SK-N-SH (cell line): ENCODE data around the gene FTO. TPM values are rescaled to one million over a fixed set of nuclear protein-coding genes. Genes with fewer than 3 reads are reported as not detected.

Experiments
- CTCF ChIA-PET: fragments of 300-600, 350-600 bp; formaldehyde crosslinking; extraction: SDS; loops from one replicate; lab custom pipeline; 2021; lab: Yijun Ruan, JAX
- POLR2A ChIA-PET: fragments of 350-600 bp; sonication (Branson Sonifier 250); formaldehyde crosslinking; extraction: SDS; loops from one replicate; lab custom pipeline; 2020; ENCODE audit warnings: antibody characterized with exemption, inconsistent platforms; lab: Yijun Ruan, JAX
- DNase-seq: peaks from one replicate; pipeline ENCODE4 v3.0.0; 2012
- H2AFZ ChIP-seq: fragments of 200-600 bp; sonication (generic); 2 replicates; pipeline ENCODE4 v1.8.1; 2016; ENCODE audit warnings: antibody characterized with exemption, mild to moderate bottlenecking, low read depth
- H3F3A ChIP-seq: fragments of 200-600 bp; sonication (generic); replicated peaks from 2 replicates; pipeline ENCODE3; 2016; ENCODE audit warnings: antibody characterized with exemption, mild to moderate bottlenecking; ENCODE audit not compliant: insufficient read depth
- H3K27ac ChIP-seq, 2 experiments: fragments of 200-500 bp in 1 of 2; fragments of 200-600 bp in 1 of 2; sonication (Bioruptor generic) in 1 of 2; sonication (generic), shearing (Covaris generic) in 1 of 2; 2 replicates each; pipeline versions ENCODE4 v1.5.1 to v1.6.1; 2014 to 2016; ENCODE audit warnings: low read depth in 2 of 2, inconsistent platforms in 1 of 2, low read length in 1 of 2, mild to moderate bottlenecking in 1 of 2, mixed read lengths in 1 of 2
- H3K27me3 ChIP-seq: fragments of 200-600 bp; sonication (generic), shearing (Covaris generic); 2 replicates; pipeline ENCODE4 v1.6.1; 2016; ENCODE audit warnings: mixed run types; ENCODE audit not compliant: insufficient read depth
- H3K36me3 ChIP-seq, 2 experiments: fragments of 200-500 bp in 1 of 2; fragments of 200-600 bp in 1 of 2; sonication (Bioruptor generic) in 1 of 2; sonication (generic) in 1 of 2; replicated peaks in 1 of 2; 2 replicates each; pipeline versions ENCODE3 to v1.5.1; 2014 to 2016; ENCODE audit warnings: low read length in 1 of 2, mild to moderate bottlenecking in 1 of 2; ENCODE audit not compliant: insufficient read depth in 2 of 2, control insufficient read depth in 1 of 2
- H3K4me1 ChIP-seq, 2 experiments: fragments of 200-500 bp in 1 of 2; fragments of 200-600 bp in 1 of 2; sonication (Bioruptor generic) in 1 of 2; sonication (generic), shearing (Covaris generic) in 1 of 2; 2 replicates each; pipeline versions ENCODE4 v1.5.1 to v1.6.1; 2014 to 2016; ENCODE audit warnings: low read depth in 1 of 2, low read length in 1 of 2, mixed run types in 1 of 2; ENCODE audit not compliant: insufficient read depth in 2 of 2, control insufficient read depth in 1 of 2
- H3K4me2 ChIP-seq: fragments of 200-600 bp; sonication (generic), shearing (Covaris generic); 2 replicates; pipeline ENCODE4 v1.6.1; 2017; ENCODE audit warnings: mixed run types
- H3K4me3 ChIP-seq, 2 experiments: fragments of 200-500 bp in 1 of 2; fragments of 200-600 bp in 1 of 2; sonication (Bioruptor generic) in 1 of 2; sonication (generic), shearing (Covaris generic) in 1 of 2; 2 replicates each; pipeline versions ENCODE4 v1.5.1 to v1.8.1; 2014 to 2016; ENCODE audit warnings: low read depth in 2 of 2, inconsistent platforms in 1 of 2, low read length in 1 of 2, mild to moderate bottlenecking in 1 of 2, mixed read lengths in 1 of 2, moderate library complexity in 1 of 2
- H3K79me2 ChIP-seq: fragments of 200-600 bp; sonication (generic); 2 replicates; pipeline ENCODE4 v1.8.1; 2017; ENCODE audit warnings: mild to moderate bottlenecking; ENCODE audit not compliant: insufficient read depth
- H3K9ac ChIP-seq: fragments of 200-600 bp; sonication (generic); 2 replicates; pipeline ENCODE4 v1.6.1; 2017; ENCODE audit warnings: mixed run types
- H3K9me2 ChIP-seq: fragments of 200-600 bp; sonication (generic); 2 replicates; pipeline ENCODE4 v1.6.1; 2017; ENCODE audit warnings: mixed run types
- H3K9me3 ChIP-seq: fragments of 200-600 bp; sonication (generic); 2 replicates; pipeline ENCODE4 v1.6.1; 2017; ENCODE audit warnings: mixed run types, mild to moderate bottlenecking, moderate library complexity
- H4K20me1 ChIP-seq: fragments of 200-600 bp; sonication (generic); 2 replicates; pipeline ENCODE4 v1.6.1; 2017; ENCODE audit warnings: mild to moderate bottlenecking, mixed run types; ENCODE audit not compliant: insufficient read depth
- CHD2 ChIP-seq: fragments of 150-350 bp; IDR thresholded peaks from 2 replicates; pipeline ENCODE4 v1.6.1; 2018; ENCODE audit warnings: low read length; ENCODE audit not compliant: partially characterized antibody
- CTCF ChIP-seq: fragments of 200-600 bp; sonication (generic); IDR thresholded peaks from 2 replicates; pipeline ENCODE4 v1.6.1; 2017; ENCODE audit warnings: antibody characterized with exemption, mild to moderate bottlenecking, moderate library complexity
- EP300 ChIP-seq, 2 experiments: IDR thresholded peaks; 2 replicates each; pipeline versions ENCODE4 v1.4.0 to v1.6.1; 2012; ENCODE audit warnings: borderline replicate concordance in 1 of 2, low read depth in 1 of 2, low read length in 1 of 2
- FOXJ3 ChIP-seq: sonication (generic); formaldehyde crosslinking; IDR thresholded peaks from 2 replicates; pipeline ENCODE4 v1.5.1; 2020; ENCODE audit warnings: mild to moderate bottlenecking, missing genetic modification reagents
- GATA2 ChIP-seq: sonication (generic); formaldehyde crosslinking; IDR thresholded peaks from 2 replicates; pipeline ENCODE4 v1.5.0; 2020; ENCODE audit warnings: mild to moderate bottlenecking, missing genetic modification reagents
- JUND ChIP-seq: IDR thresholded peaks from 2 replicates; pipeline ENCODE4 v1.4.0; 2012
- MXI1 ChIP-seq: IDR thresholded peaks from 2 replicates; pipeline ENCODE4 v1.6.1; 2012; ENCODE audit warnings: mild to moderate bottlenecking, low read depth, low read length, improper control_type of control experiment
- PBX3 ChIP-seq: IDR thresholded peaks from 2 replicates; pipeline ENCODE4; 2012
- POLR2AphosphoS5 ChIP-seq: IDR thresholded peaks from 2 replicates; pipeline ENCODE4 v1.6.1; 2012; ENCODE audit warnings: low read depth, low read length
- TEAD4 ChIP-seq: IDR thresholded peaks from 2 replicates; pipeline ENCODE4 v1.4.0; 2012; ENCODE audit warnings: mild to moderate bottlenecking, borderline replicate concordance; ENCODE audit not compliant: insufficient read depth
- USF2 ChIP-seq: fragments of 150-350 bp; IDR thresholded peaks from 2 replicates; pipeline ENCODE4 v1.6.1; 2017; ENCODE audit warnings: antibody characterized with exemption, low read length, low read depth, borderline replicate concordance
- YY1 ChIP-seq: IDR thresholded peaks from 2 replicates; pipeline ENCODE4 v1.4.0; 2012; ENCODE audit warnings: low read depth, mild to moderate bottlenecking
- WGBS: methylation state at CpG from one replicate; pipeline ENCODE4 v1.1.6; 2017; ENCODE audit warnings: low lambda C conversion rate; 5-methylcytosine and 5-hydroxymethylcytosine counted together
- polyA plus RNA-seq, 3 experiments: library from polyadenylated mRNA; depleted of rRNA; stranded (reverse); fragments of >200 nt; gene quantifications; 2 replicates each; pipeline ENCODE4 v1.2.3, GENCODE V29; 2012

The FTO gene
- polyA plus RNA-seq, 1 of the 3 experiments (the other 2 are of a cell fraction) = 41.2 TPM

GRCh38 chr16:54040480-54040879, 336.5 kb downstream of the FTO start:
- H3F3A ChIP-seq = no peaks in the 10 kb centered on the region
- WGBS = 91% methylated on average over 5 of the region's 5 CpGs
- ChIA-PET POLR2A (no interaction called here), CTCF (interaction anchor here (1.0 to 1.3 kb wide), 3 partner anchors 11 to 57 kb away, joined by 3 read pairs; no protein-coding TSS in a partner anchor)
- no peak overlapping the region for H3K4me3 ChIP-seq
- no peak for TF ChIP-seq POLR2AphosphoS5
- H3K79me2 ChIP-seq = no peaks in the 10 kb centered on the region
- no peak for DNase-seq
- no peak overlapping the region for H2AFZ ChIP-seq
- H4K20me1 ChIP-seq = no peaks in the 10 kb centered on the region
- no peaks in the 10 kb centered on the region for H3K9me2 ChIP-seq
- no peaks in the 10 kb centered on the region for H3K27me3 ChIP-seq
- H3K27ac ChIP-seq = no peak overlapping the region
- H3K9ac ChIP-seq = no peak overlapping the region
- H3K36me3 ChIP-seq = no peaks in the 10 kb centered on the region
- no peaks in the 10 kb centered on the region for H3K9me3 ChIP-seq
- H3K4me2 ChIP-seq = no peak overlapping the region
- H3K4me1 ChIP-seq = no peaks in the 10 kb centered on the region

- Histone ChIP-seq H3K36me3 (no peaks in the 10 kb centered on the region), H3K4me3 (no peak overlapping the region), H2AFZ (no peak overlapping the region), H3K9me3 (no peaks in the 10 kb centered on the region), H3K4me1 (no peaks in the 10 kb centered on the region), H3F3A (no peaks in the 10 kb centered on the region), H3K79me2 (no peaks in the 10 kb centered on the region), H4K20me1 (no peaks in the 10 kb centered on the region), H3K4me2 (no peak overlapping the region), H3K9ac (no peak overlapping the region), H3K27ac (no peak overlapping the region), H3K27me3 (no peaks in the 10 kb centered on the region), H3K9me2 (no peaks in the 10 kb centered on the region)
- ChIA-PET POLR2A (no interaction called here), CTCF (interaction anchor here (1.0 to 1.3 kb wide), 2 partner anchors 11 to 58 kb away, joined by 3 read pairs; no protein-coding TSS in a partner anchor)
- TF ChIP-seq PBX3 (no peak), CHD2 (no peak), TEAD4 (no peak), YY1 (no peak), USF2 (no peak), FOXJ3 (CRISPR knock-in tag) (no peak)
- DNase-seq = no peak
- 82% methylated on average over 6 of the region's 6 CpGs for WGBS
Measured at GRCh38 chr16:54040975-54041374, 337.0 kb downstream of the FTO start.

- Histone ChIP-seq H3F3A (peaks cover 4% of the 10 kb centered on the region), H3K4me3 (no peak overlapping the region), H3K4me1 (peaks cover 4 to 21% of the 10 kb centered on the region in 2 experiments; a peak in 3 of 4 replicates), H3K9me3 (no peaks in the 10 kb centered on the region), H3K36me3 (no peaks in the 10 kb centered on the region), H3K9ac (no peak overlapping the region), H4K20me1 (no peaks in the 10 kb centered on the region), H3K79me2 (no peaks in the 10 kb centered on the region), H2AFZ (no peak overlapping the region), H3K9me2 (no peaks in the 10 kb centered on the region), H3K4me2 (no peak overlapping the region), H3K27me3 (no peaks in the 10 kb centered on the region), H3K27ac (peak overlapping the region in 1 of 2 experiments; percentile 67; a peak in 2 of 4 replicates)
- WGBS = 58% methylated on average over 11 of the region's 11 CpGs
- ChIA-PET POLR2A (no interaction called here), CTCF (interaction anchor here (0.6 to 1.1 kb wide), 2 partner anchors 13 to 1246 kb away, joined by 3 read pairs; no protein-coding TSS in a partner anchor)
- peak; percentile 44 for DNase-seq
- TF ChIP-seq FOXJ3 (CRISPR knock-in tag) (0 out of 2 replicates have a peak, but pooled peaks have one; percentile 15), MXI1 (no peak; the same call in 1 of the 2 replicates), CTCF (no peak), JUND (no peak), EP300 (IDR thresholded peaks at IDR 0.05; ENCODE audit: borderline replicate concordance in 1 of 2, low read depth in 1 of 2, low read length in 1 of 2) (peak in 1 of 2 experiments; percentile 50; a peak in 1 of 4 replicates), GATA2 (CRISPR knock-in tag) (peak; percentile 79)
Measured at GRCh38 chr16:54048586-54049495, 344.9 kb downstream of the FTO start.
